Endodermal cell (in vitro differentiated cells): ENCODE data around the gene ASTN2. TPM values are rescaled to one million over a fixed set of nuclear protein-coding genes. Genes with fewer than 3 reads are reported as not detected.
A peak's percentile ranks its signal among the peaks of the same experiment; 100 is the strongest.

Experiments
- DNase-seq: peaks from one replicate; pipeline ENCODE4 v3.0.0-alpha.2; 2017
- H3K27ac ChIP-seq: 2 replicates; pipeline ENCODE4 v1.5.1; 2013; ENCODE audit warnings: mild to moderate bottlenecking, low read depth, low read length, moderate library complexity
- H3K27me3 ChIP-seq: 2 replicates; pipeline ENCODE4 v1.6.1; 2013; ENCODE audit warnings: mild to moderate bottlenecking, low read length, moderate library complexity; ENCODE audit not compliant: insufficient read depth, control insufficient read depth, poor library complexity, severe bottlenecking
- H3K36me3 ChIP-seq: 2 replicates; pipeline ENCODE4 v1.7.0; 2013; ENCODE audit warnings: mild to moderate bottlenecking, low read length, moderate library complexity; ENCODE audit not compliant: control insufficient read depth, insufficient read depth
- H3K4me1 ChIP-seq: one replicate; pipeline ENCODE4 v1.7.0; 2013; ENCODE audit warnings: low read length; ENCODE audit not compliant: control insufficient read depth, insufficient read depth
- H3K4me3 ChIP-seq: 2 replicates; pipeline ENCODE4 v1.5.1; 2013; ENCODE audit warnings: mild to moderate bottlenecking, low read length, moderate library complexity
- H3K9ac ChIP-seq: 2 replicates; pipeline ENCODE4 v1.6.1; 2013; ENCODE audit warnings: mild to moderate bottlenecking, low read length, moderate library complexity; ENCODE audit not compliant: poor library complexity, severe bottlenecking; ENCODE audit errors: extremely low read depth
- H3K9me3 ChIP-seq: 2 replicates; pipeline ENCODE4 v1.6.1; 2013; ENCODE audit warnings: mild to moderate bottlenecking, low read length, moderate library complexity; ENCODE audit not compliant: control insufficient read depth
- H3K27ac Mint-ChIP-seq: 2 replicates; pipeline ENCODE4 v1.8.0; 2020; ENCODE audit warnings: mixed read lengths
- H3K27me3 Mint-ChIP-seq: 2 replicates; pipeline ENCODE4 v1.8.0; 2021; ENCODE audit warnings: mild to moderate bottlenecking, mixed read lengths; ENCODE audit not compliant: insufficient read depth
- H3K36me3 Mint-ChIP-seq: 2 replicates; pipeline ENCODE4 v1.8.0; 2020; ENCODE audit warnings: low read depth, mixed read lengths
- H3K4me1 Mint-ChIP-seq: 2 replicates; pipeline ENCODE4 v1.8.0; 2020; ENCODE audit warnings: mixed read lengths
- H3K4me3 Mint-ChIP-seq: 2 replicates; pipeline ENCODE4 v1.8.0; 2020; ENCODE audit warnings: mild to moderate bottlenecking, moderate library complexity, mixed read lengths
- H3K9me3 Mint-ChIP-seq: 2 replicates; pipeline ENCODE4 v1.8.0; 2020; ENCODE audit warnings: mild to moderate bottlenecking, mixed read lengths
- CTCF ChIP-seq: fragments of 200-600 bp; sonication (generic); conservative IDR thresholded peaks from 2 replicates; pipeline ENCODE4 v1.5.0; 2021; ENCODE audit warnings: antibody characterized with exemption, mild to moderate bottlenecking
- WGBS, 2 experiments: methylation state at CpG; one replicate each; pipeline versions ENCODE4 v1.1.5 to v1.1.7; 2013; ENCODE audit warnings: missing lambda C conversion rate in 2 of 2, mixed read lengths in 1 of 2; ENCODE audit not compliant: insufficient coverage in 1 of 2, insufficient read length in 1 of 2; 5-methylcytosine and 5-hydroxymethylcytosine counted together
- total RNA-seq, 2 donors: library from RNA; stranded (reverse); fragmentation: NEBNext Ultra II Directional in 1 of 2; extraction: Animal tissue kit (Norgen Biotek cat#: 25700) in 1 of 2; gene quantifications; 2 replicates in 1 of 2; 3 replicates in 1 of 2; pipeline ENCODE4 v1.2.1, GENCODE V29; 2021

ASTN2 gene
- total RNA-seq, 2 donors from 2014 or later = 8.9 to 10.4 TPM

- H3K4me3 Mint-ChIP-seq = no peak overlapping the region
- Histone ChIP-seq H3K27me3 (no peaks in the 10 kb centered on the region), H3K4me1 (no peaks in the 10 kb centered on the region), H3K27ac (no peak overlapping the region), H3K36me3 (no peaks in the 10 kb centered on the region), H3K4me3 (no peak overlapping the region), H3K9ac (no peak overlapping the region), H3K9me3 (peaks cover 21% of the 10 kb centered on the region)
- peaks cover 8% of the 10 kb centered on the region for H3K9me3 Mint-ChIP-seq
- no peaks in the 10 kb centered on the region for H3K36me3 Mint-ChIP-seq
- DNase-seq = peak; percentile 92
- H3K27ac Mint-ChIP-seq = no peak overlapping the region
- H3K4me1 Mint-ChIP-seq = peaks cover 2% of the 10 kb centered on the region
- TF ChIP-seq CTCF = peak; percentile 99
- WGBS, 2 experiments = 22 to 68% methylated on average over 1 to 7 of the region's 7 CpGs
- no peaks in the 10 kb centered on the region for H3K27me3 Mint-ChIP-seq
These were observed 825.2 kb downstream of the ASTN2 start for GRCh38 chr9:116589392-116590354.

- Mint-ChIP-seq H3K9me3 (peaks cover 8% of the 10 kb centered on the region), H3K36me3 (no peaks in the 10 kb centered on the region), H3K27ac (no peak overlapping the region), H3K4me1 (peaks cover 14% of the 10 kb centered on the region), H3K27me3 (no peaks in the 10 kb centered on the region), H3K4me3 (no peak overlapping the region)
- Histone ChIP-seq H3K36me3 (no peaks in the 10 kb centered on the region), H3K27me3 (no peaks in the 10 kb centered on the region), H3K4me1 (peaks cover 2% of the 10 kb centered on the region), H3K27ac (no peak overlapping the region), H3K9ac (no peak overlapping the region), H3K9me3 (peaks cover 21% of the 10 kb centered on the region), H3K4me3 (no peak overlapping the region)
- TF ChIP-seq CTCF = no peak
- no peak for DNase-seq
- 83 to 100% methylated on average over 1 of the region's 1 CpG for WGBS, 2 experiments
These were observed 826.9 kb downstream of the ASTN2 start for GRCh38 chr9:116587919-116588318.

GRCh38 chr9:116585896-116586295 is 829.0 kb downstream of the ASTN2 start:
- no peaks in the 10 kb centered on the region for H3K27me3 ChIP-seq
- H3K36me3 ChIP-seq = no peaks in the 10 kb centered on the region
- H3K36me3 Mint-ChIP-seq = no peaks in the 10 kb centered on the region
- H3K27ac Mint-ChIP-seq = no peak overlapping the region
- no peaks in the 10 kb centered on the region for H3K27me3 Mint-ChIP-seq
- H3K9me3 ChIP-seq = peaks cover 21% of the 10 kb centered on the region
- peaks cover 14% of the 10 kb centered on the region for H3K4me1 ChIP-seq
- peaks cover 8% of the 10 kb centered on the region for H3K9me3 Mint-ChIP-seq
- H3K9ac ChIP-seq = no peak overlapping the region
- no peak overlapping the region for H3K4me3 ChIP-seq
- WGBS, 2 experiments = 100% methylated on average over 1 of the region's 1 CpG
- no peak overlapping the region for H3K4me3 Mint-ChIP-seq
- H3K4me1 Mint-ChIP-seq = peaks cover 34% of the 10 kb centered on the region
- TF ChIP-seq CTCF = no peak
- no peak for DNase-seq
- no peak overlapping the region for H3K27ac ChIP-seq
